Astrocyte of the cerebellum (primary cell): ENCODE measurements around the gene PDSS2.

Experiments
- DNase-seq: peaks from one replicate; pipeline ENCODE4 v3.0.0-alpha.2; 2011; ENCODE audit warnings: low read depth
- H3K4me3 ChIP-seq: 2 replicates; pipeline ENCODE4 v1.5.1; 2011; ENCODE audit warnings: mild to moderate bottlenecking, low read depth, low read length, moderate library complexity
- in situ Hi-C: cut with HindIII; loops from 2 replicates; pipeline ENCODE4 v1.10.0; 2017; ENCODE audit warnings: low sequenced_read_pairs
- TF ChIP-seq, protein P1 (sequence below): IDR thresholded peaks from 2 replicates; pipeline ENCODE4 v1.5.1; 2012; ENCODE audit warnings: low read length, low read depth, moderate library complexity, mild to moderate bottlenecking; ENCODE audit errors: missing control alignments

The PDSS2 gene

DNA sequence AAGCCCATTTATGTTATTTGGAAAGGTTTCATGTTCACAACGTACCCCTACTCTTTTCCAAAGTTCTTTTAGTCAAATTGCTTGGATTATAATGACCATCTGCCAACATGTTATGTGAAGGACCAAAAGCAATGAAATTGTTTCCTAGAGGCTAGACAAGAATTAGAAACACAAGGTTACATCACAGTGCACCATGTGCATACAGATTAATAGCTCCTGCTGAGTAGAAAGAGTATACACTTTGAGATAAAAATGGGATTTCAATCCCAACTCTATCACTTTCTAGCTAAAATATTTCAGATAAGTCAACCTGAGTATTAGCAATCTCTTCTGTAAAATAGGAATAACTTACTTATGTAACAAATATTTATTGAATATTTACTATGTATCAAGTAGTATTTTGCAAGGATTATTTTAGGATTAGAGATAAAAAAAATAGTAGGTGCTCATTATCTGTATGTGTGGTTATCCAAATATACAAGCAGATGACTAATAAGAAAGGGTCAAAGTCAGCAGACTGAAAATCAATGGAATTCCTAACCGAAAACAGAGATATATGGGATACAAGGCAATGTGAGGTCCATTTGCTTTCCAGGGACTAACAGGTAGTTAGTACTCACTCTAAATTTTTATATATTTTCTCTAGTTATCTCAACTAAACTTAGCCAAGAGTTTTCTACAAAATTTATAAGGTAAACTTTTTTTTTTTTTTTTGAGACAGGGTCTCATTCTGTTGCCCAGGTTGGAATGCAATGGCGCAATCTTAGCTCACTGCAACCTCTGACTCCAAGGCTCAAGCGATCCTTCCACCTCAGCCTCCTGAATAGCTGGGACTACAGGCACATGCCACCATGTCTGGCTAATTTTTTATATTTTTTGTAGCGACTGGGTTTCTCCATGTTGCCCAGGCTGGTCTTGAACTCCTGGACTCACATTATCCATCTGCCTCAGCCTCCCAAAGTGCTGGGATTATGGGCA lies 127.7 kb downstream of the PDSS2 start:
- TF ChIP-seq, protein P1, sequence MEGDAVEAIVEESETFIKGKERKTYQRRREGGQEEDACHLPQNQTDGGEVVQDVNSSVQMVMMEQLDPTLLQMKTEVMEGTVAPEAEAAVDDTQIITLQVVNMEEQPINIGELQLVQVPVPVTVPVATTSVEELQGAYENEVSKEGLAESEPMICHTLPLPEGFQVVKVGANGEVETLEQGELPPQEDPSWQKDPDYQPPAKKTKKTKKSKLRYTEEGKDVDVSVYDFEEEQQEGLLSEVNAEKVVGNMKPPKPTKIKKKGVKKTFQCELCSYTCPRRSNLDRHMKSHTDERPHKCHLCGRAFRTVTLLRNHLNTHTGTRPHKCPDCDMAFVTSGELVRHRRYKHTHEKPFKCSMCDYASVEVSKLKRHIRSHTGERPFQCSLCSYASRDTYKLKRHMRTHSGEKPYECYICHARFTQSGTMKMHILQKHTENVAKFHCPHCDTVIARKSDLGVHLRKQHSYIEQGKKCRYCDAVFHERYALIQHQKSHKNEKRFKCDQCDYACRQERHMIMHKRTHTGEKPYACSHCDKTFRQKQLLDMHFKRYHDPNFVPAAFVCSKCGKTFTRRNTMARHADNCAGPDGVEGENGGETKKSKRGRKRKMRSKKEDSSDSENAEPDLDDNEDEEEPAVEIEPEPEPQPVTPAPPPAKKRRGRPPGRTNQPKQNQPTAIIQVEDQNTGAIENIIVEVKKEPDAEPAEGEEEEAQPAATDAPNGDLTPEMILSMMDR, result no peak
- DNase-seq, result no peak
- H3K4me3 ChIP-seq, result no peak overlapping the region
- in situ Hi-C loops, result no loop called here

- no peak for DNase-seq
- in situ Hi-C loops, result no loop called here
- TF ChIP-seq, protein P1, result no peak
- no peak overlapping the region for H3K4me3 ChIP-seq
These were observed 129.2 kb downstream of the PDSS2 start for GRCh38 chr6:107330168-107330567.

DNA sequence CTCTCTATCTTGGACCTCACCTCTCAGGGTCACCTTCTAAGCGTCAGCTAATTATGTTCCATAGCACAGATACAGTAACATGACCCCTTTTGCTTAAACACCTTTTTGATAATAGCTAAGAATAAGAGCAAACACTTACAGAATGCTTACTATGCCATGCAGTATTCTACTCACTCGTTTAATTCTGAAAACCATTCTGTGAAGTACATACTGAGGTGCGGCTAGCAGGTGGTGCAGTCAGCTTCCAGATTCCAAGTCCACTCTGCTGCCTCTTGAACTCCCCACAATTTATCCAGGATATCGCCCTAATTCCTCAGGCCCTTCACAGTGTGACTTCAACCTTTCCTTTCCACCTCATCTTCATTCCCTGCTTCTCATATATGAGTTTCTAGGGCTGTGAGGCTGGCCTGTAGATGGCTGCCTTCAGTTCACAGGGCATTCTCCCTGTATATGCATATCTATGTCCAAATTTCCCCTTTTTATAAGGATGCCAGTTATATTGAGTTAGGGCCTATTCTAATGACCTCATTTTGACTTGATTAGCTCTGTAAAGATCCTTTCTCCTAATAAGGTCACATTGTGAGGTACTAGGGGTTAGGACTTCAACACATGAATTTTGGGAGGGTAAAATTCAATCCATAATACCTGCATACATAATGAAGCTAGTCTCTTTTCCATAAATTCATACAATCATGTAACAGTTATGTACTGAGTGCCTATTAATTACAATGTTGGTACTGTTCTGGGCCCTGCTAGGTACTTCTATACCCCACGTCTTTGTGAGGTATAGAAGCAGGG lies 130.1 kb downstream of the PDSS2 start:
- in situ Hi-C loops, result no loop called here
- TF ChIP-seq, protein P1, result no peak

GRCh38 chr6:107328081-107328480 lies 131.3 kb downstream of the PDSS2 start:
- TF ChIP-seq, protein P1, result no peak
- in situ Hi-C loops, result no loop called here
- no peak for DNase-seq
- no peak overlapping the region for H3K4me3 ChIP-seq

More for the DNA sequence above, 130.1 kb downstream of the PDSS2 start:
- DNase-seq, result no peak
- H3K4me3 ChIP-seq, result no peak overlapping the region

DNA sequence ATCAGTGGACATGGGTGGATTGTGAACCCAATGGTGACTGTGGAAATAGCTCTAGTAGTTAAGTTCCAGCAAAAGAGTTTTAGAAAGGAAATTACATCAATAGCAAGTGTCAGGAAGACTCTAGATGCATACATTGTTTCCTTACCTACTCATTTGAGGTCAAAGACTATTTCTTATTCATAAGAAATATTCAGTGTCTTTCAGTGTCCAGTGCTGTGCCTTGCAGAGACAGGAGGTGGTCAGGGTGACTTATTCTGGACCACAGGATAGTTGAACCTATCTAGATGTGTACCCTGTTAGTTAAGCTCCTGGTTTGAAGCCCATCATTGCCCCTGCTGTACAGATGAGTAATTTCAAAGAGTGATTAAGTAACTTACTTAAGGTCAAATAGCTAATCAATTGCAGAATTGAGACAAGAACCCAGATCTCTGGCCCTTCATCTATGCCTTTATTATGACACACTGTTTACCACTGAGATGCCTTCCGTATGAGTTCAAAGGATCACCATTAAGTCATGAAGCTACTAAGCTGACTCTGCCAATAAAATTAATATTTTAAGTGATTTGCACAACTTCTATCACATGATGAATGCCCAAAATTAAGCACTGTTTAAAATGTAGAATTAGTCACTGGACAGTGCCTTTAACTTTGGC lies 136.1 kb downstream of the PDSS2 start:
- DNase-seq, result no peak
- no peak overlapping the region for H3K4me3 ChIP-seq
- TF ChIP-seq, protein P1, result no peak
- in situ Hi-C loops, result no loop called here

GRCh38 chr6:107321793-107322192 lies 137.6 kb downstream of the PDSS2 start:
- DNase-seq, result no peak
- no peak overlapping the region for H3K4me3 ChIP-seq
- TF ChIP-seq, protein P1, result no peak
- in situ Hi-C loops, result no loop called here
